ENCODE data around the gene SQSTM1.

GRCh38 chr5:179820127-179820482 is 600 bp upstream of the SQSTM1 start:
- TF ChIP-seq CTCF (conservative IDR thresholded peaks at IDR 0.05; ENCODE audit: low read length): no peak
- no peak for TF ChIP-seq EZH2phosphoT487 (IDR thresholded peaks at IDR 0.05; ENCODE audit: borderline replicate concordance, low read depth, low read length)

All from OCI-LY7 (cell line).